ENCODE measurements around the gene DMD. TPM values are rescaled to one million over a fixed set of nuclear protein-coding genes. Genes with fewer than 3 reads are reported as not detected.
A peak's percentile ranks its signal among the peaks of the same experiment; 100 is the strongest.

Gene DMD
- total RNA-seq, 1 donor from 2014 or later = 22.2 TPM

GRCh38 chrX:32995427-32995826, 215.9 kb downstream of the DMD start:
- H3K27ac Mint-ChIP-seq (ENCODE audit: unreplicated experiment) = no peak overlapping the region
- Histone ChIP-seq H3K4me3 (ENCODE audit: insufficient read depth, low read depth, low read length) (no peak overlapping the region), H3K79me2 (ENCODE audit: insufficient read depth, low read length) (no peaks in the 10 kb centered on the region), H3K9ac (ENCODE audit: low read length) (no peak overlapping the region), H3K4me1 (ENCODE audit: insufficient read depth, low read length) (no peaks in the 10 kb centered on the region), H3K36me3 (ENCODE audit: insufficient read depth, low read length) (no peaks in the 10 kb centered on the region), H3K27me3 (ENCODE audit: insufficient read depth, low read length) (no peaks in the 10 kb centered on the region), H4K20me1 (ENCODE audit: insufficient read depth, low read length) (no peaks in the 10 kb centered on the region), H3K27ac (ENCODE audit: low read depth, low read length) (no peak overlapping the region), H2AFZ (ENCODE audit: low read depth, low read length) (no peak overlapping the region), H3K9me3 (ENCODE audit: insufficient read depth, low read depth, low read length) (no peaks in the 10 kb centered on the region), H3K4me2 (ENCODE audit: low read length) (no peak overlapping the region)
- DNase-seq (ENCODE audit: low read depth) (no peak), FAIRE-seq (no peak)
- no peaks in the 10 kb centered on the region for H3K36me3 Mint-ChIP-seq (ENCODE audit: low read depth, unreplicated experiment)
- no peaks in the 10 kb centered on the region for H3K4me1 Mint-ChIP-seq (ENCODE audit: low read depth, unreplicated experiment)
- H3K4me3 Mint-ChIP-seq (ENCODE audit: unreplicated experiment) = no peak overlapping the region
- TF ChIP-seq, protein P1, sequence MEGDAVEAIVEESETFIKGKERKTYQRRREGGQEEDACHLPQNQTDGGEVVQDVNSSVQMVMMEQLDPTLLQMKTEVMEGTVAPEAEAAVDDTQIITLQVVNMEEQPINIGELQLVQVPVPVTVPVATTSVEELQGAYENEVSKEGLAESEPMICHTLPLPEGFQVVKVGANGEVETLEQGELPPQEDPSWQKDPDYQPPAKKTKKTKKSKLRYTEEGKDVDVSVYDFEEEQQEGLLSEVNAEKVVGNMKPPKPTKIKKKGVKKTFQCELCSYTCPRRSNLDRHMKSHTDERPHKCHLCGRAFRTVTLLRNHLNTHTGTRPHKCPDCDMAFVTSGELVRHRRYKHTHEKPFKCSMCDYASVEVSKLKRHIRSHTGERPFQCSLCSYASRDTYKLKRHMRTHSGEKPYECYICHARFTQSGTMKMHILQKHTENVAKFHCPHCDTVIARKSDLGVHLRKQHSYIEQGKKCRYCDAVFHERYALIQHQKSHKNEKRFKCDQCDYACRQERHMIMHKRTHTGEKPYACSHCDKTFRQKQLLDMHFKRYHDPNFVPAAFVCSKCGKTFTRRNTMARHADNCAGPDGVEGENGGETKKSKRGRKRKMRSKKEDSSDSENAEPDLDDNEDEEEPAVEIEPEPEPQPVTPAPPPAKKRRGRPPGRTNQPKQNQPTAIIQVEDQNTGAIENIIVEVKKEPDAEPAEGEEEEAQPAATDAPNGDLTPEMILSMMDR (IDR thresholded peaks at IDR 0.05; ENCODE audit: insufficient read depth, low read depth, low read length) = no peak
- TF ChIP-seq EZH2 (IDR thresholded peaks at IDR 0.05; ENCODE audit: insufficient read depth, low read length) = no peak
- H3K9me3 Mint-ChIP-seq (ENCODE audit: unreplicated experiment) = no peaks in the 10 kb centered on the region
- no peaks in the 10 kb centered on the region for H3K27me3 Mint-ChIP-seq (ENCODE audit: low read depth, unreplicated experiment)

- H3K9me3 ChIP-seq (ENCODE audit: insufficient read depth, low read depth, low read length) = no peaks in the 10 kb centered on the region
- no peaks in the 10 kb centered on the region for H4K20me1 ChIP-seq (ENCODE audit: insufficient read depth, low read length)
- DNase-seq (ENCODE audit: low read depth) (no peak), FAIRE-seq (peak; percentile 74)
- Mint-ChIP-seq H3K27me3 (ENCODE audit: low read depth, unreplicated experiment) (no peaks in the 10 kb centered on the region), H3K4me1 (ENCODE audit: low read depth, unreplicated experiment) (no peaks in the 10 kb centered on the region), H3K36me3 (ENCODE audit: low read depth, unreplicated experiment) (no peaks in the 10 kb centered on the region), H3K9me3 (ENCODE audit: unreplicated experiment) (no peaks in the 10 kb centered on the region), H3K27ac (ENCODE audit: unreplicated experiment) (no peak overlapping the region), H3K4me3 (ENCODE audit: unreplicated experiment) (no peak overlapping the region)
- no peaks in the 10 kb centered on the region for H3K27me3 ChIP-seq (ENCODE audit: insufficient read depth, low read length)
- no peak overlapping the region for H3K27ac ChIP-seq (ENCODE audit: low read depth, low read length)
- no peak overlapping the region for H3K4me2 ChIP-seq (ENCODE audit: low read length)
- no peaks in the 10 kb centered on the region for H3K36me3 ChIP-seq (ENCODE audit: insufficient read depth, low read length)
- no peaks in the 10 kb centered on the region for H3K79me2 ChIP-seq (ENCODE audit: insufficient read depth, low read length)
- TF ChIP-seq, protein P1 (IDR thresholded peaks at IDR 0.05; ENCODE audit: insufficient read depth, low read depth, low read length) = no peak
- TF ChIP-seq EZH2 (IDR thresholded peaks at IDR 0.05; ENCODE audit: insufficient read depth, low read length) = no peak
- H3K4me3 ChIP-seq (ENCODE audit: insufficient read depth, low read depth, low read length) = no peak overlapping the region
- no peak overlapping the region for H3K9ac ChIP-seq (ENCODE audit: low read length)
- H3K4me1 ChIP-seq (ENCODE audit: insufficient read depth, low read length) = no peaks in the 10 kb centered on the region
- no peak overlapping the region for H2AFZ ChIP-seq (ENCODE audit: low read depth, low read length)
These were observed 224.2 kb downstream of the DMD start for GRCh38 chrX:32987142-32987541.

- Histone ChIP-seq H3K79me2 (ENCODE audit: insufficient read depth, low read length) (no peaks in the 10 kb centered on the region), H3K4me1 (ENCODE audit: insufficient read depth, low read length) (no peaks in the 10 kb centered on the region), H3K27ac (ENCODE audit: low read depth, low read length) (no peak overlapping the region), H3K9ac (ENCODE audit: low read length) (no peak overlapping the region), H3K36me3 (ENCODE audit: insufficient read depth, low read length) (no peaks in the 10 kb centered on the region), H2AFZ (ENCODE audit: low read depth, low read length) (no peak overlapping the region), H3K4me3 (ENCODE audit: insufficient read depth, low read depth, low read length) (no peak overlapping the region), H3K9me3 (ENCODE audit: insufficient read depth, low read depth, low read length) (no peaks in the 10 kb centered on the region), H4K20me1 (ENCODE audit: insufficient read depth, low read length) (no peaks in the 10 kb centered on the region), H3K27me3 (ENCODE audit: insufficient read depth, low read length) (no peaks in the 10 kb centered on the region), H3K4me2 (ENCODE audit: low read length) (no peak overlapping the region)
- Mint-ChIP-seq H3K9me3 (ENCODE audit: unreplicated experiment) (no peaks in the 10 kb centered on the region), H3K27ac (ENCODE audit: unreplicated experiment) (no peak overlapping the region), H3K4me1 (ENCODE audit: low read depth, unreplicated experiment) (no peaks in the 10 kb centered on the region), H3K4me3 (ENCODE audit: unreplicated experiment) (no peak overlapping the region), H3K27me3 (ENCODE audit: low read depth, unreplicated experiment) (no peaks in the 10 kb centered on the region), H3K36me3 (ENCODE audit: low read depth, unreplicated experiment) (no peaks in the 10 kb centered on the region)
- FAIRE-seq (peak; percentile 34), DNase-seq (ENCODE audit: low read depth) (no peak)
- TF ChIP-seq, protein P1 (IDR thresholded peaks at IDR 0.05; ENCODE audit: insufficient read depth, low read depth, low read length) = no peak
- no peak for TF ChIP-seq EZH2 (IDR thresholded peaks at IDR 0.05; ENCODE audit: insufficient read depth, low read length)
These were observed 225.8 kb downstream of the DMD start for GRCh38 chrX:32985544-32985943.

Data from astrocyte (in vitro differentiated cells and primary cell).